Measurements from ENCODE around the gene MCRIP1. TPM values are rescaled to one million over a fixed set of nuclear protein-coding genes. Genes with fewer than 3 reads are reported as not detected.

Gene MCRIP1
- total RNA-seq: 85.3 TPM

GRCh38 chr17:81833160-81833920 lies at the start of gene MCRIP1:
Gene MCRIP1 (minus strand): TSS chr17:81833291. CDS start chr17:81824506, 8,785 bp downstream.
- DNase-seq (ENCODE audit: low spot score): peak; percentile 95

- DNase-seq (ENCODE audit: low spot score): no peak
Measured at GRCh38 chr17:81879121-81879520, 46.0 kb upstream of the MCRIP1 start.

GRCh38 chr17:81878294-81878693 lies 45.2 kb upstream of the MCRIP1 start:
- no peak for DNase-seq (ENCODE audit: low spot score)

GRCh38 chr17:81877569-81877968 lies 44.5 kb upstream of the MCRIP1 start:
- DNase-seq (ENCODE audit: low spot score): no peak

- peak; percentile 94 for DNase-seq (ENCODE audit: low spot score)
Measured at GRCh38 chr17:81871387-81872230, 38.5 kb upstream of the MCRIP1 start.

GRCh38 chr17:81870981-81871386 lies 37.9 kb upstream of the MCRIP1 start, which contains the start of gene ARHGDIA:
Gene ARHGDIA (minus strand): TSS chr17:81871337. CDS start chr17:81869930, 1,407 bp downstream.
- DNase-seq (ENCODE audit: low spot score): no peak

- peak; percentile 25 for DNase-seq (ENCODE audit: low spot score)
Measured at GRCh38 chr17:81870131-81870980, 37.3 kb upstream of the MCRIP1 start.

- DNase-seq (ENCODE audit: low spot score): no peak
Measured at GRCh38 chr17:81869221-81870130, 36.4 kb upstream of the MCRIP1 start.

- DNase-seq (ENCODE audit: low spot score): no peak
Measured at GRCh38 chr17:81868674-81869220, 35.7 kb upstream of the MCRIP1 start.

GRCh38 chr17:81867991-81868673 lies 35.0 kb upstream of the MCRIP1 start:
- DNase-seq (ENCODE audit: low spot score): no peak

- DNase-seq (ENCODE audit: low spot score): no peak
Measured at GRCh38 chr17:81867170-81867990, 34.3 kb upstream of the MCRIP1 start.

- no peak for DNase-seq (ENCODE audit: low spot score)
Measured at GRCh38 chr17:81866440-81867169, 33.5 kb upstream of the MCRIP1 start.

GRCh38 chr17:81865733-81866439 lies 32.8 kb upstream of the MCRIP1 start:
- DNase-seq (ENCODE audit: low spot score): peak; percentile 93

- DNase-seq (ENCODE audit: low spot score): no peak
Measured at GRCh38 chr17:81865358-81865732, 32.3 kb upstream of the MCRIP1 start.

- no peak for DNase-seq (ENCODE audit: low spot score)
Measured at GRCh38 chr17:81863833-81864768, 31.0 kb upstream of the MCRIP1 start.

- no peak for DNase-seq (ENCODE audit: low spot score)
Measured at GRCh38 chr17:81863123-81863675, 30.1 kb upstream of the MCRIP1 start.

All from mucosa of gallbladder (tissue), 1 donor.